Transverse colon (tissue), 4 donors: Measurements from ENCODE around the gene GDF9. TPM values are rescaled to one million over a fixed set of nuclear protein-coding genes. Genes with fewer than 3 reads are reported as not detected.

Experiments
- DNase-seq: peaks from one replicate; pipeline ENCODE4 v3.0.0-alpha.2; 2019
- H3K27ac ChIP-seq, 4 donors: fragments of 200-600 bp; sonication (generic); 2 replicates each; pipeline ENCODE4 v1.5.1; 2016 to 2018; ENCODE audit warnings: inconsistent platforms in 4 of 4
- H3K27me3 ChIP-seq: fragments of 200-600 bp; sonication (generic); 2 replicates; pipeline ENCODE4 v1.5.1; 2017; ENCODE audit warnings: inconsistent platforms
- H3K36me3 ChIP-seq, 4 donors: fragments of 200-600 bp; sonication (generic); 2 replicates each; pipeline ENCODE4 v1.5.1; 2017 to 2019; ENCODE audit warnings: inconsistent platforms in 4 of 4
- H3K4me1 ChIP-seq, 4 donors: fragments of 200-600 bp; sonication (generic); 2 replicates each; pipeline ENCODE4 v1.5.1; 2017 to 2020; ENCODE audit warnings: inconsistent platforms in 4 of 4
- H3K4me3 ChIP-seq, 4 donors: fragments of 200-600 bp; sonication (generic); 1 replicate in 1 of 4; 2 replicates in 3 of 4; pipeline versions ENCODE4 v1.5.1 to v1.6.1; 2017 to 2019; ENCODE audit warnings: inconsistent platforms in 4 of 4
- H3K9me3 ChIP-seq, 2 donors: fragments of 200-600 bp; sonication (generic); 2 replicates each; pipeline ENCODE4 v1.5.1; 2017 to 2019; ENCODE audit warnings: inconsistent platforms in 2 of 2
- EP300 ChIP-seq: sonication (generic); formaldehyde crosslinking; IDR thresholded peaks from one replicate; pipeline ENCODE4 v1.6.1; 2017; ENCODE audit warnings: antibody characterized with exemption, low read depth
- POLR2A ChIP-seq: fragments of 450-650 bp; IDR thresholded peaks from one replicate; pipeline ENCODE4 v1.6.1; 2016; ENCODE audit warnings: antibody characterized with exemption, mild to moderate bottlenecking, moderate library complexity
- POLR2AphosphoS5 ChIP-seq, 3 donors: sonication (generic); formaldehyde crosslinking; IDR thresholded peaks; one replicate each; pipeline ENCODE4 v1.6.1; 2016; ENCODE audit warnings: antibody characterized with exemption in 3 of 3
- WGBS, 2 donors: methylation state at CpG; one replicate each; pipeline ENCODE4 v1.1.5; 2018; ENCODE audit warnings: low coverage in 1 of 2; 5-methylcytosine and 5-hydroxymethylcytosine counted together
- in situ Hi-C, 4 donors: fragments of 200-750 bp; cut with MboI; loops; one replicate each; pipeline versions ENCODE4 v1.15.0 to v1.15.1; 2017; ENCODE audit warnings: low sequenced_read_pairs in 3 of 4, low pct_ligation_motif_present in 1 of 4, low pct_unique_long_range_greater_than_20kb in 1 of 4
- intact Hi-C: fragments of 100-400 bp; cut with DNase I; formaldehyde crosslinking; loops from one replicate; pipeline ENCODE4 v1.15.1; 2023; ENCODE audit warnings: low total_unique reads
- total RNA-seq, 4 donors: library from RNA; depleted of rRNA; stranded (reverse); fragments of >200 nt; gene quantifications; one replicate each; pipeline ENCODE4 v1.1.0, GENCODE V29; 2016
- TF ChIP-seq, protein P1 (sequence below), 5 experiments: fragments of 200-600 bp in 3 of 5; fragments of 450-650 bp in 2 of 5; sonication (generic) in 3 of 5; IDR thresholded peaks; 1 replicate in 2 of 5; 2 replicates in 3 of 5; pipeline ENCODE4 v1.5.1; 2016 to 2017; ENCODE audit warnings: antibody characterized with exemption in 5 of 5, inconsistent platforms in 3 of 5, mild to moderate bottlenecking in 2 of 5, moderate library complexity in 1 of 5

The GDF9 gene
- total RNA-seq, 4 donors from 2014 or later, result 0.27 to 0.79 TPM; not detected in 2

DNA sequence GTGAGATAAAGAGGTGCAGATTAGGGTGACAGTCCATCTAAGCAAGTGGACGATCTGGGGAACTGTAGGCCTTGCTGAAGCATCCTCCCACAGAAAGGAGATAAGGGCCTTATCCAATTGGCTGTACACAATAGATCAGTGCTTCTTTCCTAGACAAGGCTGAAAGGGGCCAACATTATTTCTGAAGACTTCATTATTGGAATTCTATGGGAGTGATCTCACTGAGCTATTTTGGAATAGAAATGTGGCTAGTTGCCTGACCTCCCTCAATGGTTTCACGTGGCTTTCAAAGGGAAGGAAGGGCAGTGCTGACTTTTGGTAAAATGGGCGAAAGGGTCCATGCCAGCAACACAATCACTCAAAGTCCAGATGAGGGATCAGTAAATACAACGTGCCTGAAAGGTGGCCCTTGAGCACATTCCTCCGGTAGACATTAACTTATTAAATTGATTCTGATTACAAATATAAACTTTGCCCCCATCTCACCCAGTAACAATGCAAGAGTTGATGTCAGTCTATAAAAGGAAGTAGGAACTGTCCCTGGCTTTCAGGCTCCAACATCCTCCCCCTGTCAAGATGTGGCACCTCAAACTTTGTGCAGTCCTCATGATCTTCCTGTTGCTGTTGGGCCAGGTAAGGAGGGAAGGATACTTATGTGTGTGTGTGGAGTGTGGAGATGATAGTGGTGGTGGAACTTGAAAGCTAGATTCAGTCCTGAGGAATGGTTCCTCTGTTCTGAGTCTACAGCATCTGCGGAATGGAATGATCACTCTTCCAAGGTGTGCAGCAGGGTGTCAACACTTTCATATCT lies 7.1 kb upstream of the GDF9 start, which contains the start of gene LEAP2:
Gene LEAP2 (plus strand): TSS at position 550 of the 811 bp plus-strand sequence. CDS start 27 bp downstream, at position 577.
- in situ Hi-C loops (no loop called here), intact Hi-C loops (no loop called here)
- Histone ChIP-seq H3K9me3 (no peaks in the 10 kb centered on the region), H3K27ac (peak within 1 kb of the TSS; percentile 31 to 67 (median 56)), H3K4me1 (peaks cover 0 to 38% (median 7%) of the 10 kb centered on the region in 4 donors), H3K36me3 (no peaks in the 10 kb centered on the region), H3K27me3 (no peaks in the 10 kb centered on the region), H3K4me3 (no peak within 1 kb of the TSS)
- 43 to 59% methylated on average over 1 to 6 of the region's 6 CpGs for WGBS, 2 donors
- DNase-seq, result peak; percentile 9
- TF ChIP-seq EP300 (no peak), POLR2A (peak; percentile 49), POLR2AphosphoS5 (IDR thresholded peaks at IDR 0.05) (peak in 2 of 3 donors; percentile 59)
- TF ChIP-seq, protein P1, sequence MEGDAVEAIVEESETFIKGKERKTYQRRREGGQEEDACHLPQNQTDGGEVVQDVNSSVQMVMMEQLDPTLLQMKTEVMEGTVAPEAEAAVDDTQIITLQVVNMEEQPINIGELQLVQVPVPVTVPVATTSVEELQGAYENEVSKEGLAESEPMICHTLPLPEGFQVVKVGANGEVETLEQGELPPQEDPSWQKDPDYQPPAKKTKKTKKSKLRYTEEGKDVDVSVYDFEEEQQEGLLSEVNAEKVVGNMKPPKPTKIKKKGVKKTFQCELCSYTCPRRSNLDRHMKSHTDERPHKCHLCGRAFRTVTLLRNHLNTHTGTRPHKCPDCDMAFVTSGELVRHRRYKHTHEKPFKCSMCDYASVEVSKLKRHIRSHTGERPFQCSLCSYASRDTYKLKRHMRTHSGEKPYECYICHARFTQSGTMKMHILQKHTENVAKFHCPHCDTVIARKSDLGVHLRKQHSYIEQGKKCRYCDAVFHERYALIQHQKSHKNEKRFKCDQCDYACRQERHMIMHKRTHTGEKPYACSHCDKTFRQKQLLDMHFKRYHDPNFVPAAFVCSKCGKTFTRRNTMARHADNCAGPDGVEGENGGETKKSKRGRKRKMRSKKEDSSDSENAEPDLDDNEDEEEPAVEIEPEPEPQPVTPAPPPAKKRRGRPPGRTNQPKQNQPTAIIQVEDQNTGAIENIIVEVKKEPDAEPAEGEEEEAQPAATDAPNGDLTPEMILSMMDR (IDR thresholded peaks at IDR 0.05), result no peak

DNA sequence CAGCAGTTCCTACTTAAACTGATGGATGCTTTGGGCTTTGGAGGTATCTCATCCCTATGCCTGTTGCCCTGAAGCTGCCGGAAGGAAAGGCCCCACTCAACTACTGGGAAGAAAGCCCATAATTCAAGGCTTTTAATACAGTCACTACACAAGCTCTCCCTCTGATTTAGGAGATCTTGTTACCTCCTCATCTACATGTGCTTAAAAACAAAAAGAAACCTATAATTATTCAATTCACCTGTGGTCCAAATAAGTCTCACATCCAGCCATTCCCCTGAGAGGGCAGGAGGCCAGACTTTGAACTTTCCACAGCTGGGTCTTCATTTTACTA lies 6.5 kb upstream of the GDF9 start:
- WGBS, 2 donors, result 100% methylated on average over 1 of the region's 1 CpG; no CpG with 5 or more reads in 1 of the 2 donors
- no peak for DNase-seq
- Histone ChIP-seq H3K27me3 (no peaks in the 10 kb centered on the region), H3K27ac (peak overlapping the region in 3 of 4 donors; percentile 31 to 67 (median 66)), H3K4me1 (peaks cover 0 to 39% (median 9%) of the 10 kb centered on the region in 4 donors), H3K4me3 (no peak overlapping the region), H3K9me3 (no peaks in the 10 kb centered on the region), H3K36me3 (no peaks in the 10 kb centered on the region)
- in situ Hi-C loops (no loop called here), intact Hi-C loops (no loop called here)
- TF ChIP-seq POLR2AphosphoS5 (IDR thresholded peaks at IDR 0.05), result no peak
- no peak for TF ChIP-seq POLR2A
- TF ChIP-seq, protein P1 (IDR thresholded peaks at IDR 0.05), result no peak
- TF ChIP-seq EP300, result no peak

DNA sequence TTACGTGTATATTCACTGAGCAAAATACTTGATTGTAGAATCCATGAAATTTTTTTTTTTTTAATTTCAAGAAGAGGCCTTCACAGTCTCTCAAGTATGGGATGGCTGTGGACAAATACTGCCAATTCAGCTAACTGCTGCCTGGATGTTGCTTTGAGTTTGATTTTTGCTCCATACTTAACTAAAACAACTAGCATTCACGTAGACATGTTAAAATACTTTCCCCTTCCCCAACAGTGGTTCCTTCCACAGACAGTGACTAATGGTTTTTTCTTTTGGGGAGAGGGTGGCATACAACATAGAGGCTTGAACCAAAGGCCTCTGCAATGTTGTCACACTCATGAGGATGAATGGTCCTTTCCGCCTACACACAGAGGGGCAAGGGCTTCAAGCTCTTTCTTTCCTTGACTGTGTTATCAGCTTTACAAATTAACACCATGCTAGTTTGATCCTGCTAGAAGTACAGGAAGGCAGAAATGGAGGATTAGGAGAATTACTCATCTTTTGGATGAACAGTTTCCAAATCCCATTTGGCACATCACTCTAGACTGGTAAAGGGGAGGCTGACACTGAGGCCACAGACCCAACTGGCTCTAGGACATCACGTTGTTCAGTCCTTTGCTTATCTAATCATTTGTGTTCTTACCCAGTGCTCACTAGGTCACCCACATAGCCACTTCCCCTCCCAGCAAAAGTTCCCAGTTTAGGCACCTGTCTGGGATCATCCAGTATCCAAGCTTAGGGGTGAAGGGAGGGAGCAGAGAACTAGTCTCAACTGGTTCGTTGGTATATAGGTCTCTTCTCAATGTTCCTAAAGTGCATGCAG lies 5.4 kb upstream of the GDF9 start:
- no peak overlapping the region for H3K4me3 ChIP-seq
- no peak for DNase-seq
- TF ChIP-seq POLR2AphosphoS5 (IDR thresholded peaks at IDR 0.05) (no peak), EP300 (no peak), POLR2A (no peak)
- TF ChIP-seq, protein P1 (IDR thresholded peaks at IDR 0.05), result no peak
- H3K27me3 ChIP-seq, result no peaks in the 10 kb centered on the region
- peak overlapping the region in 1 of 4 donors; percentile 67 for H3K27ac ChIP-seq
- in situ Hi-C loops, result no loop called here
- 82 to 85% methylated on average over 2 to 5 of the region's 5 CpGs for WGBS, 2 donors
- H3K9me3 ChIP-seq, result no peaks in the 10 kb centered on the region
- intact Hi-C loops, result no loop called here
- peaks cover 0 to 36% (median 15%) of the 10 kb centered on the region in 4 donors for H3K4me1 ChIP-seq
- no peaks in the 10 kb centered on the region for H3K36me3 ChIP-seq

DNA sequence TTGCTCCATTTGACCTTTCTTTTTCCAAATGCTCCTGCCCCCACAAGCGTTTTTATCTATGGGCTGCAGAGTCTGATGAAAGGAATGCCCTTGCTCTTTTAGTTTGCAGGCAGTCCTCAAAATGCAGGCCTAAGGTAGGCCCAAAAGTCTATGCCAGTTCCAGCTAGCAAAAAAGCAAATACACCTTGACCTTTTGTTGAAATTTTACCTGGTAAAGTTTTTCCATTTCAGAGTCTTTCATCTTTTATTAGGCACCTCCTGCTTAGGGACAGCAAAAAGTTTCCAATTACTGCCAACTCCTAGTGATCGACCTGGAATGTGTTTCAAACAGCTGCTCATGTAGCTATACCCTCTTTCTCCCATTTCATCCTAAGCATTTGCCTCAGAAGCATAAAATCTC lies 4.5 kb upstream of the GDF9 start:
- intact Hi-C loops (no loop called here), in situ Hi-C loops (no loop called here)
- Histone ChIP-seq H3K4me1 (peaks cover 0 to 35% (median 18%) of the 10 kb centered on the region in 4 donors), H3K27ac (no peak overlapping the region), H3K27me3 (no peaks in the 10 kb centered on the region), H3K36me3 (no peaks in the 10 kb centered on the region), H3K9me3 (no peaks in the 10 kb centered on the region), H3K4me3 (no peak overlapping the region)
- WGBS, 2 donors, result 50 to 75% methylated on average over 1 to 2 of the region's 2 CpGs
- no peak for DNase-seq
- TF ChIP-seq EP300, result no peak
- TF ChIP-seq, protein P1 (IDR thresholded peaks at IDR 0.05), result no peak
- TF ChIP-seq POLR2AphosphoS5 (IDR thresholded peaks at IDR 0.05), result no peak
- no peak for TF ChIP-seq POLR2A
